GM21423 (cell line): ENCODE data around the gene ZNF484.

ENCODE experiments used
- ATAC-seq: cut with Tn5 transposase; IDR thresholded peaks from one replicate; pipeline ENCODE4 v1.9.1; 2021; ENCODE audit warnings: mild to moderate bottlenecking, moderate library complexity; ENCODE audit not compliant: unreplicated experiment

ZNF484 gene

GRCh38 chr9:92795598-92796336 is 82.1 kb downstream of the ZNF484 start:
- ATAC-seq = no peak
